ENCODE data around the gene ST3GAL2. TPM values are rescaled to one million over a fixed set of nuclear protein-coding genes. Genes with fewer than 3 reads are reported as not detected.

ST3GAL2 gene
- total and polyA plus RNA-seq, 9 of the 15 experiments (the other 6 are each of a cell fraction or from before 2014, with no cell fraction given) = 1.5 to 108 (median 34.3) TPM

DNA sequence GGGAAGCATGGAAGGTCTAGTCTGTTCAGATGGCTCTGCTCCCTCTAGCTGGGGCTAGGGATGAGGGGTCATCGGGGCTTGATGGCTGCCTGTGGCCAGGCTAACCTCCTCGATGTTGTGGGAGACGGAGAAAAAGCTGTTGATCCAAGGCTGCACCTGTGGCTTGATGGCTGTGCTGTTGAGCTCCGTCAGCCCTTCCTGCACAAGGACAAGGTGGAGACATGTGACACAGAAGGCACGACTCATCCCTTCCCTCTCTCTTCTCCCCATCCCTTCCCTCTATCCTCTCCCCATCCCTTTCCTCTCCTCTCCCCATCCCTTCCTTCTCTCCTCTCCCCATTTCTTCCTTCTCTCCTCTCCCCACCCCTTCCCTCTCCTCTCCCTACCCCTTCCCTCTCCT lies 43.7 kb upstream of the ST3GAL2 start:
- no peaks in the 10 kb centered on the region; the same call in 1 of the 2 replicates for H4K20me1 ChIP-seq (replicated peaks; ENCODE audit: control insufficient read depth, insufficient read depth, low read length)
- intact Hi-C loops (cut with micrococcal nuclease) = no loop called here
- peaks cover 3% of the 10 kb centered on the region for H3K9me1 ChIP-seq (ENCODE audit: control insufficient read depth, insufficient read depth, low read length)
- H3K4me1 ChIP-seq (replicated peaks in 1 of 2; ENCODE audit: control insufficient read depth in 2 of 2, insufficient read depth in 2 of 2, low read length in 2 of 2) = no peaks in the 10 kb centered on the region; a peak in 2 of 5 replicates
- no peak overlapping the region for H2AFZ ChIP-seq (ENCODE audit: low read depth, low read length)
- FAIRE-seq (no peak), ATAC-seq (no peak; the same call in 2 of the 3 replicates), DNase-seq (ENCODE audit: extremely low read depth in 1 of 4, low spot score in 3 of 4) (no peak)
- ChIA-PET CTCF (ENCODE audit: low intra/inter-chr PET ratio) (no interaction called here), POLR2A (interaction anchor here (0.7 kb wide), 2 partner anchors 9 to 145 kb away, joined by 3 to 5 read pairs; no protein-coding TSS in a partner anchor)
- no TSS peak for BruUV-seq (replicated peaks)
- in situ Hi-C loops (cut with MboI) = no loop called here
- H3K4me3 ChIP-seq = no peak overlapping the region
- peaks cover 67% of the 10 kb centered on the region; the same call in 2 of the 3 replicates for H3K36me3 ChIP-seq (ENCODE audit: control insufficient read depth, insufficient read depth, low read length)
- H3K9me3 ChIP-seq (replicated peaks; ENCODE audit: control insufficient read depth, insufficient read depth, low read depth, low read length) = no peaks in the 10 kb centered on the region
- H3K79me2 ChIP-seq (ENCODE audit: control insufficient read depth, insufficient read depth, low read length) = no peaks in the 10 kb centered on the region
- H3K27ac ChIP-seq (ENCODE audit: extremely low read depth, low read depth, low read length) = no peak overlapping the region
- H3K4me2 ChIP-seq (ENCODE audit: insufficient read depth, low read length) = no peak overlapping the region
- 72% methylated on average over 5 of the region's 5 CpGs for WGBS (ENCODE audit: insufficient coverage, low coverage, missing lambda C conversion rate)
- H3K9ac ChIP-seq (ENCODE audit: insufficient read depth in 1 of 2, low read depth in 2 of 2, low read length in 2 of 2) = 0 out of 4 replicates have a peak overlapping the region, but pooled peaks of 1 of the 2 experiments have one; percentile 23
- no peaks in the 10 kb centered on the region for H3K27me3 ChIP-seq (ENCODE audit: control insufficient read depth in 2 of 2, insufficient read depth in 2 of 2, low read length in 2 of 2)
- TF ChIP-seq ZNF77 (CRISPR knock-in tag; IDR thresholded peaks at IDR 0.05) (no peak), ELK3 (CRISPR knock-in tag; IDR thresholded peaks at IDR 0.05) (no peak), SLC30A9 (CRISPR knock-in tag; IDR thresholded peaks at IDR 0.05) (no peak), POLR2A (conservative IDR thresholded peaks at IDR 0.05) (no peak), ZNF407 (IDR thresholded peaks at IDR 0.05; ENCODE audit: low read depth) (no peak), RBBP5 (IDR thresholded peaks at IDR 0.05; ENCODE audit: borderline replicate concordance, insufficient read depth, low read length, poor library complexity, severe bottlenecking) (no peak), ZNF655 (CRISPR knock-in tag; IDR thresholded peaks at IDR 0.05) (no peak), MIER1 (IDR thresholded peaks at IDR 0.05; ENCODE audit: low read depth) (no peak), ZNF707 (CRISPR knock-in tag; conservative IDR thresholded peaks at IDR 0.05) (no peak)
- TF ChIP-seq, protein P1, sequence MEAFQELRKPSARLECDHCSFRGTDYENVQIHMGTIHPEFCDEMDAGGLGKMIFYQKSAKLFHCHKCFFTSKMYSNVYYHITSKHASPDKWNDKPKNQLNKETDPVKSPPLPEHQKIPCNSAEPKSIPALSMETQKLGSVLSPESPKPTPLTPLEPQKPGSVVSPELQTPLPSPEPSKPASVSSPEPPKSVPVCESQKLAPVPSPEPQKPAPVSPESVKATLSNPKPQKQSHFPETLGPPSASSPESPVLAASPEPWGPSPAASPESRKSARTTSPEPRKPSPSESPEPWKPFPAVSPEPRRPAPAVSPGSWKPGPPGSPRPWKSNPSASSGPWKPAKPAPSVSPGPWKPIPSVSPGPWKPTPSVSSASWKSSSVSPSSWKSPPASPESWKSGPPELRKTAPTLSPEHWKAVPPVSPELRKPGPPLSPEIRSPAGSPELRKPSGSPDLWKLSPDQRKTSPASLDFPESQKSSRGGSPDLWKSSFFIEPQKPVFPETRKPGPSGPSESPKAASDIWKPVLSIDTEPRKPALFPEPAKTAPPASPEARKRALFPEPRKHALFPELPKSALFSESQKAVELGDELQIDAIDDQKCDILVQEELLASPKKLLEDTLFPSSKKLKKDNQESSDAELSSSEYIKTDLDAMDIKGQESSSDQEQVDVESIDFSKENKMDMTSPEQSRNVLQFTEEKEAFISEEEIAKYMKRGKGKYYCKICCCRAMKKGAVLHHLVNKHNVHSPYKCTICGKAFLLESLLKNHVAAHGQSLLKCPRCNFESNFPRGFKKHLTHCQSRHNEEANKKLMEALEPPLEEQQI (IDR thresholded peaks at IDR 0.05) = no peak

Data from K562 (cell line).